Keratinocyte (primary cell): ENCODE measurements around the gene DNM1L. TPM values are rescaled to one million over a fixed set of nuclear protein-coding genes. Genes with fewer than 3 reads are reported as not detected.

ENCODE experiments used
- DNase-seq: peaks from one replicate; pipeline ENCODE4 v3.0.0-alpha.2; 2011; ENCODE audit warnings: low read depth, missing footprints, low spot score
- FAIRE-seq: peaks from 2 replicates; lab custom pipeline; 2011; peaks lifted over from hg19 to GRCh38; lab: Jason Lieb, UNC
- H2AFZ ChIP-seq: 2 replicates; pipeline ENCODE4 v1.6.0; 2012; ENCODE audit warnings: low read length, control low read depth, inconsistent platforms; ENCODE audit not compliant: control insufficient read depth
- H3K27ac ChIP-seq: 2 replicates; pipeline ENCODE4 v1.5.1; 2011; ENCODE audit warnings: low read length; ENCODE audit not compliant: control insufficient read depth, insufficient read depth
- H3K27me3 ChIP-seq: 3 replicates; pipeline ENCODE4 v1.6.0; 2011; ENCODE audit warnings: low read length; ENCODE audit not compliant: control insufficient read depth, insufficient read depth; ENCODE audit errors: extremely low read depth
- H3K36me3 ChIP-seq, 2 experiments: 2 replicates in 1 of 2; 3 replicates in 1 of 2; pipeline ENCODE4 v1.5.1; 2011; ENCODE audit warnings: low read length in 2 of 2, mild to moderate bottlenecking in 1 of 2; ENCODE audit not compliant: control insufficient read depth in 2 of 2, insufficient read depth in 2 of 2; ENCODE audit errors: extremely low read depth in 1 of 2
- H3K4me1 ChIP-seq: 3 replicates; pipeline ENCODE4 v1.5.1; 2011; ENCODE audit warnings: low read length; ENCODE audit not compliant: control insufficient read depth, insufficient read depth; ENCODE audit errors: extremely low read depth
- H3K4me2 ChIP-seq: 3 replicates; pipeline ENCODE4 v1.6.0; 2011; ENCODE audit warnings: low read depth, low read length; ENCODE audit not compliant: control insufficient read depth, insufficient read depth; ENCODE audit errors: extremely low read depth
- H3K4me3 ChIP-seq, 3 experiments: fragments of 200-600 bp in 1 of 3; sonication (generic) in 1 of 3; 2 replicates in 2 of 3; 3 replicates in 1 of 3; pipeline ENCODE4 v1.5.1; 2011 to 2016; ENCODE audit warnings: low read length in 3 of 3, mild to moderate bottlenecking in 3 of 3, control low read depth in 2 of 3, inconsistent platforms in 1 of 3, low read depth in 1 of 3, mixed read lengths in 1 of 3, mixed run types in 1 of 3, moderate library complexity in 1 of 3; ENCODE audit not compliant: control insufficient read depth in 2 of 3, insufficient read depth in 2 of 3; ENCODE audit errors: extremely low read depth in 1 of 3
- H3K79me2 ChIP-seq: 2 replicates; pipeline ENCODE4 v1.6.0; 2012; ENCODE audit warnings: low read length; ENCODE audit not compliant: control insufficient read depth, insufficient read depth
- H3K9ac ChIP-seq: 3 replicates; pipeline ENCODE4 v1.6.0; 2011; ENCODE audit warnings: low read length; ENCODE audit not compliant: control insufficient read depth, insufficient read depth; ENCODE audit errors: extremely low read depth
- H3K9me1 ChIP-seq: 3 replicates; pipeline ENCODE4 v1.6.0; 2011; ENCODE audit warnings: low read length; ENCODE audit not compliant: control insufficient read depth, insufficient read depth; ENCODE audit errors: extremely low read depth
- H3K9me3 ChIP-seq: 2 replicates; pipeline ENCODE4 v1.5.1; 2012; ENCODE audit warnings: low read depth, low read length; ENCODE audit not compliant: control insufficient read depth
- H4K20me1 ChIP-seq: 3 replicates; pipeline ENCODE4 v1.6.0; 2011; ENCODE audit warnings: low read length; ENCODE audit not compliant: control insufficient read depth, insufficient read depth; ENCODE audit errors: extremely low read depth
- EZH2 ChIP-seq: IDR thresholded peaks from one replicate; pipeline ENCODE4 v1.6.1; 2012; ENCODE audit warnings: inconsistent platforms, mild to moderate bottlenecking, low read length, moderate library complexity
- dilution Hi-C: fragments of 300-500 bp; cut with MboI; formaldehyde crosslinking; loops from one replicate; pipeline ENCODE4 v1.7.0; 2020; ENCODE audit warnings: low sequenced_read_pairs; ENCODE audit not compliant: extremely low pct_ligation_motif_present
- polyA plus RNA-seq, 5 experiments: library from polyadenylated mRNA; depleted of rRNA in 3 of 5; stranded (reverse) in 3 of 5; stranded (forward) in 1 of 5; unstranded in 1 of 5; fragments of >200 nt; gene quantifications; 1 replicate in 1 of 5; 2 replicates in 3 of 5; 3 replicates in 1 of 5; pipeline versions ENCODE4 v1.2.1 to v1.2.3, GENCODE V29; 2011 to 2012; ENCODE audit warnings: missing spikeins in 2 of 5, low read depth in 1 of 5, low replicate concordance in 1 of 5
- TF ChIP-seq, protein P1 (sequence below), 3 experiments: IDR thresholded peaks in 1 of 3; conservative IDR thresholded peaks in 1 of 3; optimal IDR thresholded peaks in 1 of 3; 2 replicates in 2 of 3; 3 replicates in 1 of 3; pipeline versions ENCODE3 to v1.5.1; 2011; ENCODE audit warnings: low read length in 3 of 3, mild to moderate bottlenecking in 3 of 3, moderate library complexity in 2 of 3, control low read depth in 1 of 3, inconsistent platforms in 1 of 3; ENCODE audit not compliant: insufficient read depth in 2 of 3; ENCODE audit errors: extremely low read depth in 1 of 3

DNM1L gene
- polyA plus RNA-seq, 1 donor (not counting 4 experiments of a cell fraction or from before 2014, with no cell fraction given): 115 TPM

- no peaks in the 10 kb centered on the region for H3K9me3 ChIP-seq
- no peak overlapping the region for H3K4me2 ChIP-seq
- DNase-seq (no peak), FAIRE-seq (no peak)
- no peaks in the 10 kb centered on the region for H3K27me3 ChIP-seq
- no peaks in the 10 kb centered on the region for H3K4me1 ChIP-seq
- H3K9ac ChIP-seq: no peak overlapping the region
- no peak for TF ChIP-seq EZH2
- TF ChIP-seq, protein P1, sequence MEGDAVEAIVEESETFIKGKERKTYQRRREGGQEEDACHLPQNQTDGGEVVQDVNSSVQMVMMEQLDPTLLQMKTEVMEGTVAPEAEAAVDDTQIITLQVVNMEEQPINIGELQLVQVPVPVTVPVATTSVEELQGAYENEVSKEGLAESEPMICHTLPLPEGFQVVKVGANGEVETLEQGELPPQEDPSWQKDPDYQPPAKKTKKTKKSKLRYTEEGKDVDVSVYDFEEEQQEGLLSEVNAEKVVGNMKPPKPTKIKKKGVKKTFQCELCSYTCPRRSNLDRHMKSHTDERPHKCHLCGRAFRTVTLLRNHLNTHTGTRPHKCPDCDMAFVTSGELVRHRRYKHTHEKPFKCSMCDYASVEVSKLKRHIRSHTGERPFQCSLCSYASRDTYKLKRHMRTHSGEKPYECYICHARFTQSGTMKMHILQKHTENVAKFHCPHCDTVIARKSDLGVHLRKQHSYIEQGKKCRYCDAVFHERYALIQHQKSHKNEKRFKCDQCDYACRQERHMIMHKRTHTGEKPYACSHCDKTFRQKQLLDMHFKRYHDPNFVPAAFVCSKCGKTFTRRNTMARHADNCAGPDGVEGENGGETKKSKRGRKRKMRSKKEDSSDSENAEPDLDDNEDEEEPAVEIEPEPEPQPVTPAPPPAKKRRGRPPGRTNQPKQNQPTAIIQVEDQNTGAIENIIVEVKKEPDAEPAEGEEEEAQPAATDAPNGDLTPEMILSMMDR (optimal IDR thresholded peaks at IDR 0.05 in 1 of 3, IDR thresholded peaks at IDR 0.05 in 1 of 3, conservative IDR thresholded peaks at IDR 0.05 in 1 of 3; ENCODE audit: extremely low read depth in 1 of 3, insufficient read depth in 2 of 3, low read length in 3 of 3): no peak
- H3K36me3 ChIP-seq: peaks cover 8 to 21% of the 10 kb centered on the region in 2 experiments
- H4K20me1 ChIP-seq: no peaks in the 10 kb centered on the region
- no peak overlapping the region for H2AFZ ChIP-seq
- H3K79me2 ChIP-seq: peaks cover 5% of the 10 kb centered on the region
- dilution Hi-C loops: no loop called here
- H3K9me1 ChIP-seq: no peaks in the 10 kb centered on the region
- H3K4me3 ChIP-seq: no peak overlapping the region
- no peak overlapping the region for H3K27ac ChIP-seq
These were observed 48.1 kb downstream of the DNM1L start for GRCh38 chr12:32727237-32727636.

DNA sequence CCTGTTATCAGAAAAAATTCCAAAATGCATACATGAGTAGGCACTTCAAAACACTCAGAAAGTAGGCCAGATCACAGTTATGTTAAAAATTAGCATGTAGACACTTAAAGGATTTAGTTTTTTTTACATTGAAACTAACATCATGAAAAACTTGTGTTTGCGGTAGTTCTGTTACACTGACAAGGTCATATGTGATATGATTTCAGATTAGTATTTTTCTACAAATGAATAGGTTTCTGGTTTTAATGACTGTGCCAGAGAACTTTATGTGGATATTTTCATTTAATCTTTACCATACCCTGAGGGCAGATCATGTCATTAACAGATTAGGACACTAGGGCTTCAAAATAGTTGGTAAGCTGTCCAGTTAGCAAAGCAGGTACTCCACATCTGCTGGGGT is 55.9 kb downstream of the DNM1L start:
- H3K9ac ChIP-seq: no peak overlapping the region
- dilution Hi-C loops: no loop called here
- no peak overlapping the region for H2AFZ ChIP-seq
- no peak overlapping the region for H3K4me2 ChIP-seq
- TF ChIP-seq, protein P1 (optimal IDR thresholded peaks at IDR 0.05 in 1 of 3, IDR thresholded peaks at IDR 0.05 in 1 of 3, conservative IDR thresholded peaks at IDR 0.05 in 1 of 3; ENCODE audit: extremely low read depth in 1 of 3, insufficient read depth in 2 of 3, low read length in 3 of 3): no peak
- no peak for TF ChIP-seq EZH2
- H3K27ac ChIP-seq: no peak overlapping the region
- peaks cover 7 to 28% of the 10 kb centered on the region in 2 experiments for H3K36me3 ChIP-seq
- H3K9me1 ChIP-seq: no peaks in the 10 kb centered on the region
- no peaks in the 10 kb centered on the region for H4K20me1 ChIP-seq
- no peaks in the 10 kb centered on the region for H3K4me1 ChIP-seq
- no peaks in the 10 kb centered on the region for H3K9me3 ChIP-seq
- peaks cover under 1% of the 10 kb centered on the region for H3K79me2 ChIP-seq
- DNase-seq (no peak), FAIRE-seq (no peak)
- H3K4me3 ChIP-seq: no peak overlapping the region
- no peaks in the 10 kb centered on the region for H3K27me3 ChIP-seq
